ENCODE measurements around the gene ALDH5A1. TPM values are rescaled to one million over a fixed set of nuclear protein-coding genes. Genes with fewer than 3 reads are reported as not detected.

ALDH5A1 gene
- total RNA-seq, 1 experiment from 2014 or later = 1.6 TPM

Other genes starting within 250 kb of the ALDH5A1 start
- gene DCDC2, start 136.9 kb upstream of the ALDH5A1 start, total RNA-seq (2014; rRNA removed; shearing (Covaris generic)) = 0.02 and 0.05 TPM in 2 replicates
- 14.4 and 14.8 TPM in 2 replicates for gene MRS2, start 92.0 kb upstream of the ALDH5A1 start, total RNA-seq (2014; rRNA removed; shearing (Covaris generic))
- gene GPLD1, start 5.4 kb upstream of the ALDH5A1 start, total RNA-seq (2014; rRNA removed; shearing (Covaris generic)) = 0.23 and 0.59 TPM in 2 replicates
- not detected in 2 replicates for gene KIAA0319, start 151.2 kb downstream of the ALDH5A1 start, total RNA-seq (2014; rRNA removed; shearing (Covaris generic))
- gene TDP2, start 171.9 kb downstream of the ALDH5A1 start, total RNA-seq (2014; rRNA removed; shearing (Covaris generic)) = 19.9 and 20.2 TPM in 2 replicates
- 8.6 and 10.1 TPM in 2 replicates for gene ACOT13, start 172.1 kb downstream of the ALDH5A1 start, total RNA-seq (2014; rRNA removed; shearing (Covaris generic))
- 50.1 and 51.2 TPM in 2 replicates for gene C6orf62, start 224.2 kb downstream of the ALDH5A1 start, total RNA-seq (2014; rRNA removed; shearing (Covaris generic))